Glutamatergic neuron (in vitro differentiated cells): ENCODE results near the gene ZNF23. TPM values are rescaled to one million over a fixed set of nuclear protein-coding genes. Genes with fewer than 3 reads are reported as not detected.

Experiments used
- DNase-seq: peaks from one replicate; pipeline ENCODE4 v3.0.0; 2022
- H3K27ac Mint-ChIP-seq: one replicate; pipeline ENCODE4 v1.8.0; 2020; ENCODE audit warnings: mild to moderate bottlenecking, mixed read lengths, inconsistent platforms; ENCODE audit not compliant: unreplicated experiment
- H3K27me3 Mint-ChIP-seq: one replicate; pipeline ENCODE4 v1.8.0; 2020; ENCODE audit warnings: mild to moderate bottlenecking, moderate library complexity, mixed read lengths, inconsistent platforms; ENCODE audit not compliant: unreplicated experiment
- H3K36me3 Mint-ChIP-seq: one replicate; pipeline ENCODE4 v1.8.0; 2020; ENCODE audit warnings: mild to moderate bottlenecking, mixed read lengths, inconsistent platforms; ENCODE audit not compliant: unreplicated experiment
- H3K4me1 Mint-ChIP-seq: one replicate; pipeline ENCODE4 v1.8.0; 2020; ENCODE audit warnings: mild to moderate bottlenecking, low read depth, mixed read lengths, inconsistent platforms; ENCODE audit not compliant: unreplicated experiment
- H3K4me3 Mint-ChIP-seq: one replicate; pipeline ENCODE4 v1.8.0; 2020; ENCODE audit warnings: mild to moderate bottlenecking, mixed read lengths, inconsistent platforms; ENCODE audit not compliant: unreplicated experiment
- H3K9me3 Mint-ChIP-seq: one replicate; pipeline ENCODE4 v1.8.0; 2020; ENCODE audit warnings: mild to moderate bottlenecking, moderate library complexity, mixed read lengths, inconsistent platforms; ENCODE audit not compliant: unreplicated experiment
- CTCF ChIP-seq: fragments of 200-600 bp; sonication (generic); IDR thresholded peaks from one replicate; pipeline ENCODE4 v1.5.0; 2021; ENCODE audit not compliant: partially characterized antibody, unreplicated experiment
- total RNA-seq: library from RNA; stranded (reverse); fragmentation: NEBNext Ultra II Directional; extraction: Animal tissue kit (Norgen Biotek cat#: 25700); gene quantifications from one replicate; pipeline ENCODE4 v1.2.1, GENCODE V29; 2021; ENCODE audit not compliant: unreplicated experiment

ZNF23 gene
- total RNA-seq, 1 donor from 2014 or later, result 17.3 TPM

- Mint-ChIP-seq H3K27ac (no peak overlapping the region), H3K36me3 (peaks cover 9% of the 10 kb centered on the region), H3K27me3 (peaks cover 17% of the 10 kb centered on the region), H3K4me1 (no peaks in the 10 kb centered on the region), H3K4me3 (no peak overlapping the region), H3K9me3 (peaks cover 16% of the 10 kb centered on the region)
- no peak for DNase-seq
- TF ChIP-seq CTCF, result no peak
Measured at GRCh38 chr16:71440669-71441347, 21.2 kb downstream of the ZNF23 start.

DNA sequence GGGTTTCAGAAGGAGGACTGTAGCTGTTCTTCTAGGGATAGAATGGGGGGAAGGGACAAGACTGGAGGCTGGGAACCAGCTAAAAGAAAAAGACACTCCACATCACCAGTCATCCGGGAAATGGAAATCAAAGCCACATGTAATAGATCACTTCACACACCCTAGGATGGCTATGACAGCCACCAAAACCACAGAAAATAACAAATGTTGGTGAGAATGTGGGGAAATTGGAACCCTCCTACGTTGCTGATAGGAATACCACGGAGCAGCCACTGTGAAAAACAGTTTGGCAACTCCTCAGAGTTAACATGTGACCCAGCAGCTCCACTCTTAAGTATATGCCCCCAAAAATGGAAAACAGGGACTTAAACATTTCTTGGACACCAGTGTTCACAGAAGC lies 22.5 kb downstream of the ZNF23 start:
- DNase-seq, result no peak
- TF ChIP-seq CTCF, result no peak
- peaks cover 11% of the 10 kb centered on the region for H3K9me3 Mint-ChIP-seq
- peaks cover 7% of the 10 kb centered on the region for H3K36me3 Mint-ChIP-seq
- peaks cover 12% of the 10 kb centered on the region for H3K27me3 Mint-ChIP-seq
- H3K27ac Mint-ChIP-seq, result no peak overlapping the region
- no peaks in the 10 kb centered on the region for H3K4me1 Mint-ChIP-seq
- H3K4me3 Mint-ChIP-seq, result no peak overlapping the region

DNA sequence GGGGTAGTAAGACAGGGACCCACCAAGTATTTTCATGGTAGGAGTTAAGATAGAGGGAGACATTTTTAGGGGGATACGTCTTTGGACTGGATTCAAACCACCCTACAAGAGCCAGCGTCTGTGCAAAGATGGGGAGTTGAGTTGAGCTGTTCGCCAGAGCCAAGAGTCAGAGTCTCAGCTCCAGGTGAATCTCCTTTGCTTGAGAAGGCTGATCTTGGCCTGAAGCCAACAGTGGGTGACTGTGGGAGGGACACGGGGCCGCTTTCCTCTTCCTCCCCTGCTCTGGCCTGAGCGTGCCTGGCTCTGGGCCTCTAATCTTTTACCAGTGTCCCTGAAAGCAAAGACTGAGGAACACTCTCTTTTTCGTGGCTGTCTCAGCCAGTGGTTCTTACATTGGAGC lies 25.6 kb downstream of the ZNF23 start:
- Mint-ChIP-seq H3K36me3 (no peaks in the 10 kb centered on the region), H3K27me3 (peaks cover 8% of the 10 kb centered on the region), H3K4me1 (no peaks in the 10 kb centered on the region), H3K27ac (no peak overlapping the region), H3K4me3 (no peak overlapping the region), H3K9me3 (peaks cover 9% of the 10 kb centered on the region)
- no peak for TF ChIP-seq CTCF
- no peak for DNase-seq

DNA sequence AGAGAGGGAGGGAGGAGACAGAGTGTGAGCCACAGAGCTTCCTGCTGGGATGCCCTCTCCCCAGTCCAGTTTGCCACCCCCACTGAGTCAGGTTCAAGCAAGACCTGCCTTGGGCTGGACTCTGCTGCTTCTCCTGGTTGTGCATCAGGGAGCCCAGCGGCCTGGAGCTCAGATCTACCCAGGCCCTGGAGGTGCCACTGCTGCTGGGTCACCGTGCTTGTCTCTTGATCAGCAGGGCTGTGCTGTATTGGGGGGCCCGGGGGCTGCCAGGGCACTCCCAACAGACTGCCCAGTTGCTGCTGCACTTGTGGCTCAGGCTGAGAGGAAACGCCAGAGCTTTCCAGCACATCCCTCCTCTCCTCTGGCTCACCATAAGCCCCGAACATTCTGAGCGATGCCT lies 29.1 kb downstream of the ZNF23 start:
- Mint-ChIP-seq H3K4me3 (no peak overlapping the region), H3K9me3 (peaks cover 5% of the 10 kb centered on the region), H3K36me3 (no peaks in the 10 kb centered on the region)

More for the DNA sequence above, 29.1 kb downstream of the ZNF23 start:
- Mint-ChIP-seq H3K27ac (no peak overlapping the region), H3K27me3 (peaks cover 2% of the 10 kb centered on the region), H3K4me1 (no peaks in the 10 kb centered on the region)
- no peak for DNase-seq
- no peak for TF ChIP-seq CTCF
